Dedifferentiated amniotic fluid mesenchymal stem cell (primary cell): ENCODE data around the gene TMC1.
A peak's percentile ranks its signal among the peaks of the same experiment; 100 is the strongest.

ENCODE experiments used
- DNase-seq: peaks from one replicate; pipeline ENCODE4 v3.0.0-alpha.2; 2016; ENCODE audit errors: extremely low spot score

TMC1 gene

GRCh38 chr9:72526901-72527800 lies 5.7 kb downstream of the TMC1 start:
- DNase-seq, result peak; percentile 91

- no peak for DNase-seq
These were observed 6.4 kb downstream of the TMC1 start for GRCh38 chr9:72527801-72528195.

GRCh38 chr9:72529531-72529930 lies 8.1 kb downstream of the TMC1 start:
- no peak for DNase-seq

GRCh38 chr9:72533322-72533721 lies 11.9 kb downstream of the TMC1 start:
- DNase-seq, result no peak

- DNase-seq, result no peak
These were observed 13.5 kb downstream of the TMC1 start for GRCh38 chr9:72534931-72535330.

- DNase-seq, result no peak
These were observed 15.7 kb downstream of the TMC1 start for GRCh38 chr9:72537011-72537545.

GRCh38 chr9:72537671-72538070 lies 16.3 kb downstream of the TMC1 start:
- no peak for DNase-seq

- no peak for DNase-seq
These were observed 17.7 kb downstream of the TMC1 start for GRCh38 chr9:72538921-72539702.

GRCh38 chr9:72539824-72540347 lies 18.5 kb downstream of the TMC1 start:
- DNase-seq, result no peak

- DNase-seq, result peak; percentile 32
These were observed 19.0 kb downstream of the TMC1 start for GRCh38 chr9:72540348-72540873.

GRCh38 chr9:72542537-72542833 lies 21.1 kb downstream of the TMC1 start:
- DNase-seq, result peak; percentile 61

- DNase-seq, result no peak
These were observed 21.5 kb downstream of the TMC1 start for GRCh38 chr9:72542917-72543316.

GRCh38 chr9:72551306-72551705 lies 29.9 kb downstream of the TMC1 start:
- no peak for DNase-seq

GRCh38 chr9:72552356-72552755 lies 30.9 kb downstream of the TMC1 start:
- no peak for DNase-seq

- peak; percentile 99 for DNase-seq
These were observed 32.8 kb downstream of the TMC1 start for GRCh38 chr9:72554221-72554641.

- peak; percentile 60 for DNase-seq
These were observed 36.1 kb downstream of the TMC1 start for GRCh38 chr9:72557549-72557948.

- DNase-seq, result no peak
These were observed 38.7 kb downstream of the TMC1 start for GRCh38 chr9:72560086-72560485.

GRCh38 chr9:72563806-72564205 lies 42.4 kb downstream of the TMC1 start:
- DNase-seq, result no peak

- no peak for DNase-seq
These were observed 43.3 kb downstream of the TMC1 start for GRCh38 chr9:72564479-72565281.

- no peak for DNase-seq
These were observed 44.1 kb downstream of the TMC1 start for GRCh38 chr9:72565535-72565934.

- no peak for DNase-seq
These were observed 52.9 kb downstream of the TMC1 start for GRCh38 chr9:72574156-72574810.
